Effector memory CD4-positive, alpha-beta T cell (primary cell): ENCODE data around the gene CHURC1.

ENCODE experiments used
- DNase-seq, 3 donors: peaks; one replicate each; pipeline ENCODE4 v3.0.0-alpha.2; 2020
- H3K27ac ChIP-seq: 2 replicates; pipeline ENCODE4 v1.7.0; 2013; ENCODE audit warnings: mild to moderate bottlenecking, low read length, moderate library complexity; ENCODE audit not compliant: insufficient read depth, poor library complexity, severe bottlenecking
- H3K27me3 ChIP-seq: replicated peaks from 2 replicates; pipeline ENCODE4 v1.7.0; 2013; ENCODE audit warnings: mild to moderate bottlenecking, low read length; ENCODE audit not compliant: insufficient read depth, control insufficient read depth, poor library complexity, severe bottlenecking
- H3K36me3 ChIP-seq: 2 replicates; pipeline ENCODE4 v1.7.0; 2013; ENCODE audit warnings: mild to moderate bottlenecking, low read length, moderate library complexity; ENCODE audit not compliant: control insufficient read depth, insufficient read depth
- H3K4me1 ChIP-seq: 2 replicates; pipeline ENCODE4 v1.7.0; 2013; ENCODE audit warnings: low read length, mild to moderate bottlenecking; ENCODE audit not compliant: control insufficient read depth, insufficient read depth, poor library complexity, severe bottlenecking
- H3K4me3 ChIP-seq: 2 replicates; pipeline ENCODE4 v1.7.0; 2013; ENCODE audit warnings: low read length, low read depth, mild to moderate bottlenecking; ENCODE audit not compliant: insufficient read depth, poor library complexity, severe bottlenecking
- H3K9me3 ChIP-seq: 2 replicates; pipeline ENCODE4 v1.7.0; 2013; ENCODE audit warnings: mild to moderate bottlenecking, low read length, moderate library complexity; ENCODE audit not compliant: control insufficient read depth
- total RNA-seq, 3 donors: gene quantifications; one replicate each; lab custom pipeline; 2026; lab: John Stamatoyannopoulos, UW

CHURC1 gene
- total RNA-seq, result 67.1 to 103 (median 86.2) reads per million in 3 donors

GRCh38 chr14:64914237-64915028 lies at the start of gene CHURC1:
Gene CHURC1, plus strand, starts transcription at chr14:64914455. Its CDS starts 41 bp downstream, at chr14:64914496.
- H3K36me3 ChIP-seq, result peaks cover 3% of the 10 kb centered on the region
- H3K4me3 ChIP-seq, result peak within 1 kb of the TSS; percentile 99
- peak; percentile 94 to 98 (median 96) for DNase-seq
- no peaks in the 10 kb centered on the region for H3K9me3 ChIP-seq
- no peaks in the 10 kb centered on the region for H3K27me3 ChIP-seq
- H3K4me1 ChIP-seq, result peaks cover 14% of the 10 kb centered on the region
- peak within 1 kb of the TSS; percentile 100 for H3K27ac ChIP-seq

DNA sequence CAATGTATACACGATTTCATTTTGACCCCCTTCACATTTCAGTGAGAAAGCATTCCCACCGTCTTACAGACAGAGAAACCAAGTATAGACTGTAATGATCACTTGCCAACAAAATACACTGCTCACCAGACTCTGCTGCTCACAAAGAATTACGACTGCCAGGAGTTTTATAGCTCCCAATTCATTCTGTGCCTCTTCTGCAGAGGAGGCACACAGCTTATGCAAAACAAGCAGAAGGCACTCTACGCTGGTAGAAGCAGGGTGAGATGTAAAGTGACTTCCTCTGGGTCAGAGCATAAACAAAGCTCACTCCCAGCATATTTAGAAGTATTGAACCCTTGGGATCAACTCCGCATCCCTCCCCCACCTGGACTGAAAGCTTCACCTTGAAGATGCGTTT lies 49.1 kb upstream of the CHURC1 start:
- H3K27me3 ChIP-seq, result no peaks in the 10 kb centered on the region
- H3K27ac ChIP-seq, result no peak overlapping the region
- no peak overlapping the region for H3K4me3 ChIP-seq
- H3K9me3 ChIP-seq, result no peaks in the 10 kb centered on the region
- no peaks in the 10 kb centered on the region for H3K4me1 ChIP-seq
- no peak for DNase-seq
- no peaks in the 10 kb centered on the region for H3K36me3 ChIP-seq

DNA sequence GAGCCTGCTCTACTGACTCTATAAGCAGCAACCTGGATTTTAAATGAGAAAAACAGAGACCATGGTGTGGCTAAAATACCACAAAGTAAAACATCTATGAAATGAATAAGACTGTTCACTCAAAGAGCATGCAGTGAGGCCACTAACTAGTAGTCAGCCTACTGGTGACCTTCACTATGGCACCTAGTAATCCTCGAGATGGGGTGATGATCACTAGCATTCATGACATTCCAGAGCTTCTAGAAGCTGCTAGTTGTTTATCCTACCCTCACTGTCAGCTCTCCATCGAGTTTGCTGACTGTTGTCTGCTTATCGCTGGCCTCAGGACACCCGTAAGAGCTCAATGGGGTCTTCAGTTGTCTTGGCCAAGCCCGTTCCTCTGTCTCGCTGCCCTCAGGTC lies 48.3 kb upstream of the CHURC1 start:
- no peak for DNase-seq
- H3K4me1 ChIP-seq, result no peaks in the 10 kb centered on the region
- H3K36me3 ChIP-seq, result no peaks in the 10 kb centered on the region
- no peak overlapping the region for H3K27ac ChIP-seq
- no peaks in the 10 kb centered on the region for H3K9me3 ChIP-seq
- no peaks in the 10 kb centered on the region for H3K27me3 ChIP-seq
- H3K4me3 ChIP-seq, result no peak overlapping the region

- Histone ChIP-seq H3K4me1 (no peaks in the 10 kb centered on the region), H3K27ac (no peak overlapping the region), H3K27me3 (no peaks in the 10 kb centered on the region), H3K9me3 (no peaks in the 10 kb centered on the region), H3K36me3 (no peaks in the 10 kb centered on the region), H3K4me3 (no peak overlapping the region)
- DNase-seq, result no peak
These were observed 47.1 kb upstream of the CHURC1 start for GRCh38 chr14:64867182-64867581.

DNA sequence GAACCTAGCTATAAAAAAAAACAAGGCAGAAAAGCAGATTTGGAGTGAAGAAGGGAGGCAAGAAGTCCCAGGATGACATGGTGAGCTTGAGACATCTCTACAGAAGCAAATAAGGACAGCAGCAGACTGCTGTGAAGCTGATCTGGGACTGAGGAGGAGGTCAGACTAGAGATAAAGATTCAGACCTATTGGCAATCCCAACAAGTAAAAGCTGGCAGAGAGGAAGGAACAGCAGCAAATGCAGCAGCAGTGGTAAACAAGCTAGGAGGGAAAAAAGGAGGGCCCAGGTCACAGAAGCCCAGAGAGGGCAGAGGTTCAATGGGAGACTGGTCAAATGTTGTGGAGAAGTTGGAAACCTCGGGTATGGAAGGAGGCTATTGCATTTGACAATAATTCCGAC lies 45.9 kb upstream of the CHURC1 start:
- no peaks in the 10 kb centered on the region for H3K36me3 ChIP-seq

GRCh38 chr14:64868841-64869240 lies 45.4 kb upstream of the CHURC1 start:
- no peaks in the 10 kb centered on the region for H3K27me3 ChIP-seq
- H3K27ac ChIP-seq, result no peak overlapping the region
- no peak overlapping the region for H3K4me3 ChIP-seq
- no peaks in the 10 kb centered on the region for H3K9me3 ChIP-seq
- no peaks in the 10 kb centered on the region for H3K4me1 ChIP-seq
- DNase-seq, result no peak
- no peaks in the 10 kb centered on the region for H3K36me3 ChIP-seq

More for the DNA sequence above, 45.9 kb upstream of the CHURC1 start:
- no peak overlapping the region for H3K4me3 ChIP-seq
- H3K4me1 ChIP-seq, result no peaks in the 10 kb centered on the region
- no peak overlapping the region for H3K27ac ChIP-seq
- no peak for DNase-seq
- no peaks in the 10 kb centered on the region for H3K27me3 ChIP-seq
- no peaks in the 10 kb centered on the region for H3K9me3 ChIP-seq

- no peak overlapping the region for H3K4me3 ChIP-seq
- H3K36me3 ChIP-seq, result no peaks in the 10 kb centered on the region
- H3K9me3 ChIP-seq, result no peaks in the 10 kb centered on the region
- H3K27me3 ChIP-seq, result no peaks in the 10 kb centered on the region
- DNase-seq, result no peak
- no peak overlapping the region for H3K27ac ChIP-seq
- H3K4me1 ChIP-seq, result no peaks in the 10 kb centered on the region
These were observed 44.1 kb upstream of the CHURC1 start for GRCh38 chr14:64870160-64870559.

DNA sequence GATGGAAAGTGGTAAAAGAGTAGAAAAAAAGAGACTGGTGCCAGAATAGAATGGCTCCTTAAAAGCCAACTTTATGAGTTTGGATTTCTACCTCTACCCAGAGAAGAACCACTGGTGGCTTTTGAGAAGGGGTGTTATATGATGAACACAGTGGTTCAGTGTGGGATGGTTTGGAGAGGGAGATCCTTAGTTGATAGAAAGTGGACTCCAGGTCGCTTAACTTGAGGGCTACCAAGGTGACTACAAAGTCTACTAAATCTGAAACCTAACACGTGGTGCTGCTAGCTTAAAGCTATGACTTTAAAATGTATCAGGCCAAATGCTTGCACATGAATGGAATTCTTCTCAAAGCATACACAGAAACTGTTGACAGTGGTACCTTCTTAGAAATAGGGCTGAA lies 42.9 kb upstream of the CHURC1 start:
- Histone ChIP-seq H3K27me3 (no peaks in the 10 kb centered on the region), H3K27ac (no peak overlapping the region), H3K4me1 (no peaks in the 10 kb centered on the region), H3K36me3 (no peaks in the 10 kb centered on the region), H3K4me3 (no peak overlapping the region), H3K9me3 (no peaks in the 10 kb centered on the region)
- no peak for DNase-seq

DNA sequence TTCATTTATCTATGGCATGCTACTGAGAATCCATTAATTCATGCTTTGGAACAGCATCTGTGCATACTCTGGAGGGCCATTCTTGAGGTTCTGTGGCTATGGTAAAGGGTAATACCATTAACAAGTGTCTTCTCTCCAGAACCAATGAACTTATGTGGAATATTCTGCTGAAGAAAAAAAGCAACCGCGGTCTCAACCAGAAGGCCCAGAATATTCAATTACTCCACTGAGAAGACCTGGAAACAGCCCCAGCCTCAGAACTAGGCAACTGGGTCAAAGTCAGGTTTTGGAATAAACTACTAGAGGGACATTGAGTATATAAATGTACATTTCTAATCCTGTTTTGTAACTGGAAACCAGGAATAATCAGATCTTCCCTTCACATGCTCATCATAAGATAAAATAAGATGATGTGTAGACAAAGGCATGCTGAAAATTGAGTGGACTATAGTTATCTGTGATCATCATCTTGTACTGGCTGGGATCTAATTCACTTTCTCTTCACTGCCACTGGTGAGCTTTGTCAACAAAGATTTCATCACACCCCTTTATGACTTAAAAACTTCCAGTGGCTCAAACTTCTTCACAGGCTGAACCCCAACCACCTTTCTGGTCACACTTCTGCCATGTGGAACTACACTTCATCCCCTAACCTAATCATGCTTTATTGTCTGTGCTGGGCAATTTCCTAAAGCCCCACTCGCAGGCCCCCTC lies 40.6 kb upstream of the CHURC1 start:
- Histone ChIP-seq H3K4me1 (no peaks in the 10 kb centered on the region), H3K4me3 (no peak overlapping the region), H3K36me3 (no peaks in the 10 kb centered on the region), H3K27me3 (peaks cover 2% of the 10 kb centered on the region), H3K9me3 (no peaks in the 10 kb centered on the region), H3K27ac (no peak overlapping the region)
- no peak for DNase-seq

DNA sequence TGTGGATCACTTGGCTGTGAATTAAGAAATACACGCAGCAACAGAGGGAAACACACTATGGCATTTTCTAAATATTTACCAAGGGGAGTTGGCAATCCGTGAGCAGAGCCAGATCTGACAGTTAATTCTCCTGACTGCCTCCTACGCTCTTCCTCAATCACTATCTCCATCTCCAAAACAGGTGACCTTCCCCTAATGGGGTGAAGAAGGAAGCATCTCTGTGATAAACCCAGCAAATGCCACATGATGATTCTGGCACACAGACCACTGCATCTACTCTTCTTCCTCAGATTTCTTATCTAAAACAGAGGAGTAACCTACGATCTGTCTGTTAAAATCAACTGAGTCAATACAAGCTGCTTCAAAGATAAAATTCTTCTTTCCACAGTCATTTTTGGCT lies 38.9 kb upstream of the CHURC1 start:
- H3K4me3 ChIP-seq, result no peak overlapping the region
- peaks cover 2% of the 10 kb centered on the region for H3K27me3 ChIP-seq
- peaks cover 6% of the 10 kb centered on the region for H3K4me1 ChIP-seq
- no peaks in the 10 kb centered on the region for H3K9me3 ChIP-seq
- DNase-seq, result no peak
- H3K27ac ChIP-seq, result no peak overlapping the region
- H3K36me3 ChIP-seq, result no peaks in the 10 kb centered on the region
